ENCODE measurements around the gene LDAH.

The LDAH gene

GRCh38 chr2:20671736-20672080, 151.2 kb downstream of the LDAH start:
- no peak overlapping the region for H3K4me3 ChIP-seq (ENCODE audit: low read length)
- no peak for DNase-seq (ENCODE audit: low read depth)
- TF ChIP-seq CTCF (IDR thresholded peaks at IDR 0.05; ENCODE audit: insufficient read depth, low read depth, low read length, missing control alignments): no peak

GRCh38 chr2:20671036-20671735, 151.7 kb downstream of the LDAH start:
- DNase-seq (ENCODE audit: low read depth): no peak
- no peak overlapping the region for H3K4me3 ChIP-seq (ENCODE audit: low read length)
- no peak for TF ChIP-seq CTCF (IDR thresholded peaks at IDR 0.05; ENCODE audit: insufficient read depth, low read depth, low read length, missing control alignments)

- TF ChIP-seq CTCF (IDR thresholded peaks at IDR 0.05; ENCODE audit: insufficient read depth, low read depth, low read length, missing control alignments): no peak
- H3K4me3 ChIP-seq (ENCODE audit: low read length): no peak overlapping the region
- no peak for DNase-seq (ENCODE audit: low read depth)
Observed at GRCh38 chr2:20670315-20671035, 152.4 kb downstream of the LDAH start.

- no peak for TF ChIP-seq CTCF (IDR thresholded peaks at IDR 0.05; ENCODE audit: insufficient read depth, low read depth, low read length, missing control alignments)
- H3K4me3 ChIP-seq (ENCODE audit: low read length): no peak overlapping the region
- DNase-seq (ENCODE audit: low read depth): no peak
Observed at GRCh38 chr2:20669562-20670314, 153.2 kb downstream of the LDAH start.

GRCh38 chr2:20668871-20669475, 153.9 kb downstream of the LDAH start:
- no peak for TF ChIP-seq CTCF (IDR thresholded peaks at IDR 0.05; ENCODE audit: insufficient read depth, low read depth, low read length, missing control alignments)
- DNase-seq (ENCODE audit: low read depth): no peak
- H3K4me3 ChIP-seq (ENCODE audit: low read length): no peak overlapping the region

GRCh38 chr2:20668451-20668850, 154.4 kb downstream of the LDAH start:
- H3K4me3 ChIP-seq (ENCODE audit: low read length): no peak overlapping the region
- no peak for DNase-seq (ENCODE audit: low read depth)
- no peak for TF ChIP-seq CTCF (IDR thresholded peaks at IDR 0.05; ENCODE audit: insufficient read depth, low read depth, low read length, missing control alignments)

Measured in epithelial cell of esophagus (primary cell).